GM21423 (cell line): ENCODE results near the gene TLR10.
A peak's percentile ranks its signal among the peaks of the same experiment; 100 is the strongest.
"Not testable (repeated sequence)": the region's sequence is repeated elsewhere in the genome, so short reads cannot be mapped to it uniquely, and the experiment has no call there.

Experiments
- ATAC-seq: cut with Tn5 transposase; IDR thresholded peaks from one replicate; pipeline ENCODE4 v1.9.1; 2021; ENCODE audit warnings: mild to moderate bottlenecking, moderate library complexity; ENCODE audit not compliant: unreplicated experiment

TLR10 gene, protein sequence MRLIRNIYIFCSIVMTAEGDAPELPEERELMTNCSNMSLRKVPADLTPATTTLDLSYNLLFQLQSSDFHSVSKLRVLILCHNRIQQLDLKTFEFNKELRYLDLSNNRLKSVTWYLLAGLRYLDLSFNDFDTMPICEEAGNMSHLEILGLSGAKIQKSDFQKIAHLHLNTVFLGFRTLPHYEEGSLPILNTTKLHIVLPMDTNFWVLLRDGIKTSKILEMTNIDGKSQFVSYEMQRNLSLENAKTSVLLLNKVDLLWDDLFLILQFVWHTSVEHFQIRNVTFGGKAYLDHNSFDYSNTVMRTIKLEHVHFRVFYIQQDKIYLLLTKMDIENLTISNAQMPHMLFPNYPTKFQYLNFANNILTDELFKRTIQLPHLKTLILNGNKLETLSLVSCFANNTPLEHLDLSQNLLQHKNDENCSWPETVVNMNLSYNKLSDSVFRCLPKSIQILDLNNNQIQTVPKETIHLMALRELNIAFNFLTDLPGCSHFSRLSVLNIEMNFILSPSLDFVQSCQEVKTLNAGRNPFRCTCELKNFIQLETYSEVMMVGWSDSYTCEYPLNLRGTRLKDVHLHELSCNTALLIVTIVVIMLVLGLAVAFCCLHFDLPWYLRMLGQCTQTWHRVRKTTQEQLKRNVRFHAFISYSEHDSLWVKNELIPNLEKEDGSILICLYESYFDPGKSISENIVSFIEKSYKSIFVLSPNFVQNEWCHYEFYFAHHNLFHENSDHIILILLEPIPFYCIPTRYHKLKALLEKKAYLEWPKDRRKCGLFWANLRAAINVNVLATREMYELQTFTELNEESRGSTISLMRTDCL

DNA sequence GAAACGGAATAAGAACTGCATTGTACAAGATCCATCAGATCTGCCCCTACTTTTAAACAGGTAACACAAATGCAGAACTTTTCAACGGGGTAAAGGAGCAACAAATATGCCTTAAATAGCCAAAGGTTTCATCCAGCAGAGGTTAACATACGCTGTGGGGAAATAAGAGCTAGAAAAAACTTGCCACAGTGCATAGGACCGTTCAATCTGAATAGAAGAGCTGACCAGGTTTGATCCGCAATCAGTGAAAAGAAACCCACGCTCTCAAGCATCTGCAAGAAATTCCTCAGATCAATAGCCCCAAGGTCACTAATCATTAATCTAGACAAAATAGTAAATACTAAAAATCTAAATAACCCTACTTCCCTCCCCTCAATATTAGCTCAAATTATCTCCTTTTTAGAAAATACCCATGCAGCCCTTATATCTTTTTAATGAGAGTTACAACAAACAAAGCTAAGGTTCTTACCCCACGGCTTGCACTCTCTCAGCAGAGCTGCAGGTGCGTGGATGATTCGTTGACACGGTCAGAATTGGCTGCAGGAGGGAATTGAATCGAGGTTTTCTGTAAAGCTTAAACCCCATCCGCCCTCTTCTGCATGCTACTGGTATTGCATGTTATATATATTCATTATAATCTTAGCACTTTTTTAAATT is at the start of gene TLR10:
TSS of gene TLR10 (minus strand) at position 539 of the 657 bp plus-strand sequence. CDS start 7,400 bp downstream, outside the sequence.
- ATAC-seq = peak; percentile 48

DNA sequence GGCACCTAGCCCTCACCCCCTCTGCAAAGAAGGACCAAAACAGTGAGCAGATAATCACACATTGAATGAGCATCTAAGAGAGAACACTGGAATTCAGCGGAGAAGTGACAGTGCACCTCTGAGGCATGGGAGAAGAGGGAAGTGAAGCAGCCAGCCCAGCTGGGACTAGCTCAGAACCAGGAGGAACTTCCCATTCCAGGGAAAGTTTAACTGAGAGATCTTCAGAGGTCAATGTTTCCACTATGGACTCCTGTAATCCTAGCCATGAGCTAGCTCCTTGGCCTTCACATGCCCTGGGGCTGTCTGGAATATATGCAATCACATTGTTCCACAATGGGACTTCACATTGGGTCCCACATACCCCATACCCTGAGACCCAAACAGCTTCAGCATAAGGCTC is 49.4 kb upstream of the TLR10 start:
- no peak for ATAC-seq

DNA sequence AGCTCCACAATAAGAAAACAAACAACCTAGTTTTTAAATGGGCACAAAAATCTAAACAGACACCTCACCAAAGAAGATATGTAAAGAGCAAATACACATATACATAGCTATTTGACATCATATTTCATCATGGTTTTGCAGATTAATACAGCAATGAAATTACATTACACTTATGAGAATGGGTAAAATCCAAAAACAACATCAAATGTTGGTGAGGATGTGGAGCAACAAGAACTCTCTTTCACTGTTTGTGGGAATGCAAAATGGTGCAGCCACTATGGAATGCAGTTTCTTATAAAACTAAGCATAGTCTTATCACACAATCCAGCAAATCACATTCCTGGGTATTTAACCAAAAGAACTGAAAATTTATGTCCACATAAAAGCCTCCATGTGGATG is 48.9 kb upstream of the TLR10 start:
- ATAC-seq = no peak

DNA sequence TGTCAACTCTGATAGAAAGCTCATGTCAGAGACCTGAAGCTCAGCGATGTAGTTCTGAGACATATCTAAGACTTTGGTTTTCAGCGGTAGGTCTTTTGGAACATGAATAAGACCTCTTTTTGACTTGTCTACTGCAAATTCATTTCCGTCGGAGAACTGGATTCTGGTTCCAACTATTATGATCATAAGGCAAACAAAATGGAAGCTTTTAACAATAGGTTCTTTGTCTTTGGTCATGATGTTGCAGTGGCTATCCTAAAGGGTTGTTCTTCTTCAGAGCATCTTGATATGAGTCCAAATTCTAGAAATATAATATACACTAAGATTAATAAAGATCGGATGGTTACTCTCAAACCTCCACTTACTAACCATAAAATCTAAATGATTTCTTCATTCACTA is 46.4 kb upstream of the TLR10 start:
- ATAC-seq = no peak

DNA sequence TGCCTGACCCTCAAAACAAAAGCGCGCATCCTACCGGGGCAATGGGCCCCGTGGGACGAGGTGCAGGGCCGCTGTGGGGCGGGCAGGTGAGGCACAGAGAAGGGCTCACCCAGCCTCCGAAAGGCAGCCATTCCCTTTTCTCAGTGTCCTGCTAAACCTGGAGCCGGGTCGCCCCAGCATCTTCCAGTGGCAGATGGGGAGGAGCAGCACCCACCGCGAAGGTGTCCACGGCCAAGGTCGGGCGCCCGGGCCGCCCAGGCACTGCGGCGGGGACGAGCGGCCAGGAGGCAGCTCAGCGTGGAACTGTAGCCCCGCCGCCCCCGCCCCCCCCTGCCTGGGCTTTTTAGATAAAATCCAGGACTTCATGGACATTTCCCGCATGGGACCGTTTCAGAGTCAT is 41.0 kb upstream of the TLR10 start:
- no peak for ATAC-seq

DNA sequence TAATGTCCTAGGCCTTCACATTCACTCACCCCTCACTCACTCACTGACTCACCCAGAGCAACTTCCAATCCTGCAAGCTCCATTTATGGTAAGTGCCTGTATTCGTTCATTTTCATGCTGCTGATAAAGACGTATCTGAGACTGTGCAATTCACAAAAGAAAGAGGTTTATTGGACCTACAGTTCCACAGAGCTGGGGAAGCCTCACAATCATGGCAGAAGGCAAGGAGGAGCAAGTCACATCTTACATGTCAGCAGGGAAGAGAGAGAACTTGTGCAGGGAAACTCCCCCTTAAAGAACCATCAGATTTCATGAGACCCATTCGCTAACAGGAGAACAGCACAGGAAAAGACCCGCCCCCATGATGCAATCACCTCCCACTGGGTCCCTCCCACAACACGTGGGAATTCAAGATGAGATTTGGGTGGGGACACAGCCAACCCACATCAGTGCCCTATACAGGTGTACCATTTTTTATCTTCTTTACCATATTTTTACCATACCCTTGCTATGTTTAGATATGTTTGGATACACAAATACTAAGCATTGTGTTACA is 40.0 kb upstream of the TLR10 start:
- no peak for ATAC-seq

DNA sequence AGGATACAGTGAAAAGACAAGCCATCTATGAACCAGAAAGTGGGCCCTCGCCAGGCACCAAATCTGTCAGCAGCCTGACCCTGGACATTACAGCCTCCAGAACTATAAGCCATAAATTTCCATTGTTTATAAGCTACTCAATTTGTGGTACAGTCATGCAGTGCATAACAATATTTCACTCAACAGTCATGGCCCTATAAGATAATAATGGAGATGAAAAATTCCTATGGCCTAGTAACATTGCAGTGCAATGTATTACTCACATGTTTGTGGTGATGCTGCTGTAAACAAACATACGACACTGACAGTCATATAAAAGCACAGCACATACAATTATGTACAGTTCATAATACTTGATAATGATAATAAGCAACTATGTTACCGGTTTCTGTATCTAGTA is 38.9 kb upstream of the TLR10 start:
- ATAC-seq = no peak

DNA sequence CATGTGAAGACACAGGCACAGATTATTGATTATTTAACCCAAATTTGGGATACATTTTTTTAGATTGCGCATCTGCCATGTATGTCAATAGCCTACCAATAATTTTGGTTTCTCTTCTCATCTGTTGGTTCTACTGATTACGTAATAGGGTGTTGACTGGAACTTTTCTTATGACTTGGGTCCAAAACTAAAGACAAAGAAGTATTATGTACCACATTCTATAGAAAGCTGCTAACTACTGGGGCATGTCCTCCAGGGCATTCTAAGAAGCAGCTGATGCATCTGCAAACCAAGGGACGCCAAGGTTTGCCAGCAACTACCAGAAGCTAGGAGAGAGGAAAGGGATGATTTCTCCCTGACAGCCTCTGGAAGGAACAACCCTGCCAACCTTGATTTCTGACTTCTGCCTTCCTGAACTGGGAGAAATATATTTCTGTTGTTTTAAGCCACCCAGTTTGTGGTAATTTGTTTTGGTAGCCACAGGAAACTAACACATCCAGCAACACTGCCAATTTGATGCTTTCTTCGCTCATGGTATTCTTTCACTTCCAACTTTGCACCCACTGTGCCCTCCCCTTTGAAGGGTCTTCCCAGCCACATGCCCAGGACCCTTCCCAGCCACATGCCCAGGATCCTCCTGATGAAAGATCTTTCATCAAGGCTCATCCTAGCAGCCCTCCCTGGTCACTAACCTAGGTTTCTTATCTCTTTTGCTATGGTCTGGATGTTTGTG is 37.7 kb upstream of the TLR10 start:
- peak; percentile 39 for ATAC-seq

DNA sequence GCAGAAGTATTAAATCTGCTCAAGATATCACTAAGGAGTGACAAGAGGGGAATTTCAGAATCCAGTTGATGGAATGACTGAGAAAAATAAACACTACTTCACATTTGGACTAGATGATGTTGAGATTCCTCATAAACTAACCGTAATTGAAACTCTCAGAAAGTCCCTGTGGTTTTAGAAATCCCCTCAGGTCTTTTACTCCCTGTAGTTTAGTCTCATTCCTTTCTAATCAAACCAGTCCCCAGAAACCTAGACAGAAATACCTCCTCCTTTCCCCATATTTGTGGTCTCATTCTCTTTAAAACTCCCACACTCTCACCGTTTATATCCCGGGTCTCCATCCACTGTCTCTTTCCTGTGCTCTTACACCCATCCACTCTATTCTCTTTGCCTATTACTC is 36.8 kb upstream of the TLR10 start:
- ATAC-seq = no peak

DNA sequence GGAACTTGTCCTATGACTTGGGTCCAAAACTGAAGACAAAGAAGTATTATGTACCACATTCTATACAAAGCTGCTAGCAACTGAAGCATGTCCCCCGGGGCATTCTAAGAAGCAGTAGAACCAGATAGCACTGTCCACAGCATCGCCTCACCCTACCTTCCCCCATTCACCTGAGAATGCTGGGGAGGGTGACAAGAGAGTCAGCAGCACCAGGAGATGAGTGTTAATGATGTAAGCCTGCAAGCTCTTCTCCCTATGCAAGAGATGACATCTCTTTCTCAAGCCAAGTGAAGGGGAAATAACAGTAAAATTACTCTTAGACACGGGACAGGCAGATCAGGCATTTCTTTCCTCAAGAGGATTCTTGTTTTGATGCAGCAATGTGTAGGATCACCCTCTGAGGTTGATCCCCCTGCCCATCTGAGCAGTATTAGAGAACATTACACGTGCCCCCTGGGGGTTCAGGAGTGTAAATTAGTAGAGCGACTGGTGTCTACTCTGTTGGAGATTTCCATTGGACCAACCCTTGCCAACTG is 35.7 kb upstream of the TLR10 start:
- peak; percentile 59 for ATAC-seq

DNA sequence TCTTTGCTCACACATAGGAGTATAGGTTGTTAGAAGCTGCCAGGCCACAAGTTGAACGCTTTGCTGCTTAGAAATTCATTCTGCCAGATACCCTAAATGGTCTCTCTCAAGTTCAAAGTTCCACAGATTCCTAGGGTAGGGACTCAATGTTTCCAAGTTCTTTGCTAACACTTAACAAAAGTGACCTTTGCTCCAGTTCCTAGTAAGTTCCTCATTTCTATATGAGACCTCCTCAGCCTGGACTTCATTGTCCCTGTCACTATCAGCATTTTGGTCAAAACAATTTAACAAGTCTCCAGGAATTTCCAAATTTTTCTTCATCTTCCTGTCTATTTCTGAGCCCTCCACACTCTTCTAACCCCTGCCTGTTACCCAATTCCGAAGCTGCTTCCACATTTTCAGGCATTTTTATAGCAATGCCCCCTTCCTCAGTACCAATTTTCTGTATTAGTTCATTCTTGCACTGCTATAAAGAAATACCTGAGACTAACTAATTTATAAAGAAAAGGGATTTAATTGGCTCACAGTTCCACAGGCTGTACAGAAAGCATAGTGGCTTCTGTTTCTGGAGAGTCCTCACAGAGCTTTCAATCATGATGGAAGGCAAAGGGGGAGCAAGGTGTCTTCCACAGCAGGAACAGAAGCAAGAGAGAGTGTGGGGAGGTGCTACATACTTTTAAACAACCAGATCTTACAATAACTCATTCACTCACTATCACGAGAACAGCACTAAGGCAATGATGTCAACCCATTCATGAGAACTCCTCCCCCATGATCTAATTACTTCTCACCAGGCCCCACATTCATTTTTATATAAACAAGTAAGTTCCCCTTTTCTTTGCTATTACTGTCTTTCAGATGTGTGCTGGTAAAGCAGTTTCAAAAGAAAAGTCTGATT is 33.3 kb upstream of the TLR10 start:
- ATAC-seq = no peak

DNA sequence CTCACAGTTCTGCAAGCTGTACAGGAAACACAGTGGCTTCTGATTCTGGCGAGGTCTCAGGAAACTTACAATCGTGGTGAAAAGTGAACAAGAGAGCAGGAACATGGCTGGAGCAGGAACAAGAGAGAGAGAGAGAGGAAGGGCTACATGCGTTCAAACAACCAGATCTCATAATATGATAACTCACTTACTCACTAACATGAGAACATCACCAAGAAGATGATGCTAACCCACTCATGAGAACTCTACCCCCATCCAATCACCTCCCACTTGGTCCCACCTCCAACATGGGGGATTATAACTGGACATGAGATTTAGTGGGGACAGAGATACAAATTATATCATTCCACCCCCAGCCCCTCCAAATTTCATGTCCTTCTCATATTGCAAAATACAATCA is 31.6 kb upstream of the TLR10 start:
- no peak for ATAC-seq

DNA sequence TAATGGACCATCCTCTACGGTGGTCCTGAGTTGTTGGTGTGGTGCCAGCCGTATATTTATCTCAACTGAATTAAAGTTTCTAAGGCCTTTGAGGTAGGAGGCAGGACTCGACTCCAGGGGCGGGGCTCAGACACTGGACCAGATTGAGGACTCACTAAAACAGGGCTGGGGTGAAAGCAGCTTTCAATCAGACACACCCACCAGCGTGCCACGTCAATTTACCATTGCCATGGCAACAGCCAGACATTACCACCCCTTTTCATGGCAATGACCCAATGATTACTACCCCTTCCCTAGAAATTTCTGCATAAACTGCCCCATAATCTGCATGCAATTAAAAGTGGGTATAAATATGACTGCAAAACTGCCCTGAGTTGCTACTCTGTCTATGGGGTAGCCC is 28.5 kb upstream of the TLR10 start:
- no peak for ATAC-seq

DNA sequence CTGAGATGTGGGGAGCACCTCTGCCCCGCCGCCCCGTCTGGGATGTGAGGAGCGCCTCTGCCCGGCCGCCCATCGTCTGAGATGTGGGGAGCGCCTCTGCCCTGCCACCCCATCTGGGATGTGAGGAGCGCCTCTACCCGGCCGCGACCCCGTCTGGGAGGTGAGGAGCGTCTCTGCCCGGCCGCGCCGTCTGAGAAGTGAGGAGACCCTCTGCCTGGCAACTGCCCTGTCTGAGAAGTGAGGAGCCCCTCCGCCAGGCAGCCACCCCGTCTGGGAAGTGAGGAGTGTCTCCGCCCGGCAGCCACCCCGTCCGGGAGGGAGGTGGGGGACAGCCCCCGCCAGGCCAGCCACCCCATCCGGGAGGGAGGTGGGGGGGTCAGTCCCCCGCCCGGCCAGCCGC is 24.7 kb upstream of the TLR10 start:
- not testable (repeated sequence) for ATAC-seq

DNA sequence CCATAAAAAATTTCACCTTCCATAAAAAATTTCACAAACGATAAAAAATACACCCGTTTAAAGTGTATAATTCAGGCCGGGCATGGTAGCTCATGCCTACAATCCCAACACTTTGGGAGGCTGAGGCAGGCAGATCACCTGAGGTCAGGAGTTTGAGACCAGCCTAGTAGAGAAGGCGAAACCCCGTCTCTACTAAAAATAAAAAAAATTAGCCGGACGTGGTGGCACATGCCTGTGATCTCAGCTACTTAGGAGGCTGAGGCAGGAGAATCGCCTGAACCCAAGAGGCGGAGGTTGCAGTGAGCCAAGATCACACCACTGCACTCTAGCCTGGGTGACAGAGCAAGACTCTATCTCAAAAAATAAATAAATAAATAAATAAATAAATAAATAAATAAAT is 23.5 kb upstream of the TLR10 start:
- not testable (repeated sequence) for ATAC-seq

DNA sequence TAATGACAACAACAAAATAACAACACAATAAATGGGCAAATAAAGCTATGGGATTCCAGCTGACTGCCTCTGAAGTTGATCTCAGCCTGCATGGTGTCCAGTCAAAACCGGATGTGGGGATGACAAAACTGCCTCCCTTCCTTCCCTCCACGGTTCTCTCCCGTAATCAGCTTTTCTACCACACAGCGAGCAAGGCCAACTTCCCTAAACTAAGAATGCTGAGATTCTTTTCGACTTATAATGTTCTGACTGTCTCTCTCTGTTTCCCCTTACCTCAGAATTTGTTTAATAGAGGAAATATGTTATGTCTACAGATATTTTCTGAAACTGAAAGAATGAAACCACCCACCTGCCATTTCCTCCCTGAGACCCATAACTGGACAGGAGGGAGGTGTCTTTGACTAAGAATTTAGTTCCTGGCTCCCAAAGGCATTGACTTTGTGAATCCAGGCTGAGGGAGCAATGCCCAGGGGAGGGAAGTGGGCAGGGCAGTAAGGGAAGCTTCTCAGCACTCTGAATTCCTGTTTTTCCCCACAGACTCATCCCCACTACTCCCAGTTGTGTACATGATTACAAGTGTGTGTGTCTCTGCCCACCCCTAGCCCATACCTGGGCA is 22.8 kb upstream of the TLR10 start:
- peak; percentile 75 for ATAC-seq

DNA sequence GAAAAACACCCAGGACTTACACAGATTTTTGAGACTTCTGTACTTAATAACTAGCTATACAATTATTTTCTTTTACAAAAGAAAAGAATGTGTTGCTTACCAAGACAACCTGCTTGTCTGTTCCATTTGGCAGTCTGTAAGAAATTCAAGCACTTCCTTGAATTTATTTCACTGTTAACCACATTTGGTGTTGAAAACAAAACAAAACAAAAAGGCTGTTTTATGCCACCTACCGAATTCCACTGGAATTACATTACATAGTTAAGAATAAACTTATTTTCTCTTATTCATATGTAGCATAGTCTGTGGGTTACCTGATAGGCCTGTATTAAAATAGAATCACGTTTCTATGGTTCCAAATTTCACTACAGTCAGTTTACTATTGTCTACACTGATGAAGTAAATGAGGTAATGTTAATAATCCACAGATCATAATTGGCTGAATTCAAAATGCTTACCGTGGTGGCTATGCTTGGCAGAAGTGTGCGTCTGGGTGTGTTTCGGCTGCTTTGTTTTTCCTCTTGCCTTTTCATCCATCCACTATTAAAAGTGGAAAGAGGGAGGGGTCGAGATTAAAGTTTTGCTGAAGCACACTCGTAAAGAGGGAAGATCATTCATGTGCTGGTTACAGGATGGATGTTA is 22.0 kb upstream of the TLR10 start, which contains the start of gene TLR1:
TSS of gene TLR1 (minus strand) at position 138 of the 642 bp plus-strand sequence. CDS start 5,960 bp downstream, outside the sequence.
- ATAC-seq = peak; percentile 28
